ENCODE measurements around the gene PLPPR3. TPM values are rescaled to one million over a fixed set of nuclear protein-coding genes. Genes with fewer than 3 reads are reported as not detected.

PLPPR3 gene
- polyA plus RNA-seq, 4 donors = 0.49 to 0.57 TPM; not detected in 2

GRCh38 chr19:803686-804418 lies 17.9 kb downstream of the PLPPR3 start:
- peaks cover 8 to 43% (median 13%) of the 10 kb centered on the region in 3 donors for H3K4me1 ChIP-seq (ENCODE audit: control insufficient read depth in 3 of 3, insufficient read depth in 2 of 3, low read depth in 1 of 3, low read length in 2 of 3)

DNA sequence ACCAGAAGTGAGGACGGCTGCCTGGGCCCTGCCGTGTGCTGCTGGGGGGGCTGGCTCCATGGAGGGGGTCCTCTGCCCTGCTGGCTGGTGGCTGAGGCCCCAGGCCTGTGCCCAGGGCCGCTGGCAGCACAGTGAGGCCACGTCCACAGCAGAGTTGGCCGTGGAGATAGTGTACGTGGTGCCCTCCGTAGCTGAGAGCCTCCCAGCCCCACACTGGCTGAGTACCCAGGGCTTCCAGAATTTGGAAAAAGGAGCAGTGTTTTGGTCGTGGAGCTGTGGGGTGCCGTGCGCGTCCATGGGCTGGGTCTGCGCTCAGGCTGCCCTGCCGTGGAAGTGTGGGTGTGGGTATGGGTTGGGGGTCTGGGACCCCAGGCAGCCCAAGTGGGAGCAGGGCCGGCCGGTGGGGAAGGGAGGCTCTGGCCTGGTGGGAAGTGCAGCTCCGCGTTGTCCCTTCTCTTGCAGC lies 18.6 kb downstream of the PLPPR3 start:
- H3K9me3 ChIP-seq (ENCODE audit: control insufficient read depth in 2 of 2, insufficient read depth in 1 of 2, low read depth in 1 of 2, low read length in 1 of 2) = no peaks in the 10 kb centered on the region
- H3K4me3 ChIP-seq (ENCODE audit: low read depth in 1 of 3, low read length in 3 of 3) = no peak overlapping the region
- 80 to 83% (median 81%) methylated on average over 17 of the region's 17 CpGs for WGBS, 3 donors
- peaks cover 8 to 43% (median 13%) of the 10 kb centered on the region in 3 donors for H3K4me1 ChIP-seq (ENCODE audit: control insufficient read depth in 3 of 3, insufficient read depth in 2 of 3, low read depth in 1 of 3, low read length in 2 of 3)
- no peak overlapping the region for H3K27ac ChIP-seq (ENCODE audit: low read depth in 1 of 3, low read length in 2 of 3)
- peaks cover 28 to 97% (median 39%) of the 10 kb centered on the region in 3 donors for H3K36me3 ChIP-seq (ENCODE audit: control insufficient read depth in 3 of 3, insufficient read depth in 2 of 3, low read depth in 1 of 3, low read length in 3 of 3)
- FAIRE-seq = no peak
- no peaks in the 10 kb centered on the region for H3K27me3 ChIP-seq (ENCODE audit: control insufficient read depth in 3 of 3, insufficient read depth in 3 of 3, low read length in 3 of 3)
- DNase-seq = no peak

More at GRCh38 chr19:803686-804418, 17.9 kb downstream of the PLPPR3 start:
- no peak for FAIRE-seq
- WGBS, 3 donors = 82 to 83% (median 82%) methylated on average over 31 of the region's 31 CpGs
- Histone ChIP-seq H3K36me3 (ENCODE audit: control insufficient read depth in 3 of 3, insufficient read depth in 2 of 3, low read depth in 1 of 3, low read length in 3 of 3) (peaks cover 33 to 97% (median 46%) of the 10 kb centered on the region in 3 donors), H3K4me3 (ENCODE audit: low read depth in 1 of 3, low read length in 3 of 3) (no peak overlapping the region), H3K9me3 (ENCODE audit: control insufficient read depth in 2 of 2, insufficient read depth in 1 of 2, low read depth in 1 of 2, low read length in 1 of 2) (no peaks in the 10 kb centered on the region), H3K27ac (ENCODE audit: low read depth in 1 of 3, low read length in 2 of 3) (no peak overlapping the region), H3K27me3 (ENCODE audit: control insufficient read depth in 3 of 3, insufficient read depth in 3 of 3, low read length in 3 of 3) (no peaks in the 10 kb centered on the region)
- DNase-seq = peak in 1 of 2 donors; percentile 8

- H3K4me1 ChIP-seq (ENCODE audit: control insufficient read depth in 3 of 3, insufficient read depth in 2 of 3, low read depth in 1 of 3, low read length in 2 of 3) = peaks cover 8 to 43% (median 13%) of the 10 kb centered on the region in 3 donors
- no peaks in the 10 kb centered on the region for H3K9me3 ChIP-seq (ENCODE audit: control insufficient read depth in 2 of 2, insufficient read depth in 1 of 2, low read depth in 1 of 2, low read length in 1 of 2)
- peaks cover 23 to 93% (median 35%) of the 10 kb centered on the region in 3 donors for H3K36me3 ChIP-seq (ENCODE audit: control insufficient read depth in 3 of 3, insufficient read depth in 2 of 3, low read depth in 1 of 3, low read length in 3 of 3)
- peak in 1 of 2 donors; percentile 25 for DNase-seq
- no peak for FAIRE-seq
- WGBS, 3 donors = 55 to 65% (median 64%) methylated on average over 28 of the region's 28 CpGs
- no peaks in the 10 kb centered on the region for H3K27me3 ChIP-seq (ENCODE audit: control insufficient read depth in 3 of 3, insufficient read depth in 3 of 3, low read length in 3 of 3)
- H3K4me3 ChIP-seq (ENCODE audit: low read depth in 1 of 3, low read length in 3 of 3) = peak overlapping the region in 1 of 3 donors; percentile 65
- H3K27ac ChIP-seq (ENCODE audit: low read depth in 1 of 3, low read length in 2 of 3) = peak overlapping the region in 1 of 3 donors; percentile 77
These were observed 19.2 kb downstream of the PLPPR3 start for GRCh38 chr19:802498-803098.

- FAIRE-seq = no peak
- 27 to 33% (median 31%) methylated on average over 19 to 23 of the region's 23 CpGs for WGBS, 3 donors
- H3K36me3 ChIP-seq (ENCODE audit: control insufficient read depth in 3 of 3, insufficient read depth in 2 of 3, low read depth in 1 of 3, low read length in 3 of 3) = peaks cover 22 to 87% (median 34%) of the 10 kb centered on the region in 3 donors
These were observed 19.8 kb downstream of the PLPPR3 start for GRCh38 chr19:801861-802497.

GRCh38 chr19:801030-801860 lies 20.5 kb downstream of the PLPPR3 start:
- Histone ChIP-seq H3K9me3 (ENCODE audit: control insufficient read depth in 2 of 2, insufficient read depth in 1 of 2, low read depth in 1 of 2, low read length in 1 of 2) (no peaks in the 10 kb centered on the region), H3K4me3 (ENCODE audit: low read depth in 1 of 3, low read length in 3 of 3) (peak overlapping the region in 2 of 3 donors; percentile 37 to 65), H3K4me1 (ENCODE audit: control insufficient read depth in 3 of 3, insufficient read depth in 2 of 3, low read depth in 1 of 3, low read length in 2 of 3) (peaks cover 8 to 43% (median 13%) of the 10 kb centered on the region in 3 donors), H3K36me3 (ENCODE audit: control insufficient read depth in 3 of 3, insufficient read depth in 2 of 3, low read depth in 1 of 3, low read length in 3 of 3) (peaks cover 18 to 80% (median 29%) of the 10 kb centered on the region in 3 donors), H3K27me3 (ENCODE audit: control insufficient read depth in 3 of 3, insufficient read depth in 3 of 3, low read length in 3 of 3) (no peaks in the 10 kb centered on the region), H3K27ac (ENCODE audit: low read depth in 1 of 3, low read length in 2 of 3) (peak overlapping the region; percentile 47 to 98 (median 77))
- 21 to 31% (median 23%) methylated on average over 28 to 29 of the region's 29 CpGs for WGBS, 3 donors
- DNase-seq (peak; percentile 42 to 44), FAIRE-seq (no peak)

More at GRCh38 chr19:801861-802497, 19.8 kb downstream of the PLPPR3 start:
- H3K9me3 ChIP-seq (ENCODE audit: control insufficient read depth in 2 of 2, insufficient read depth in 1 of 2, low read depth in 1 of 2, low read length in 1 of 2) = no peaks in the 10 kb centered on the region
- peak in 1 of 2 donors; percentile 43 for DNase-seq
- no peaks in the 10 kb centered on the region for H3K27me3 ChIP-seq (ENCODE audit: control insufficient read depth in 3 of 3, insufficient read depth in 3 of 3, low read length in 3 of 3)
- peak overlapping the region in 2 of 3 donors; percentile 37 to 65 for H3K4me3 ChIP-seq (ENCODE audit: low read depth in 1 of 3, low read length in 3 of 3)
- H3K4me1 ChIP-seq (ENCODE audit: control insufficient read depth in 3 of 3, insufficient read depth in 2 of 3, low read depth in 1 of 3, low read length in 2 of 3) = peaks cover 8 to 43% (median 13%) of the 10 kb centered on the region in 3 donors
- H3K27ac ChIP-seq (ENCODE audit: low read depth in 1 of 3, low read length in 2 of 3) = peak overlapping the region in 2 of 3 donors; percentile 77 to 98

GRCh38 chr19:800360-801029 lies 21.3 kb downstream of the PLPPR3 start:
- peaks cover 12 to 75% (median 25%) of the 10 kb centered on the region in 3 donors for H3K36me3 ChIP-seq (ENCODE audit: control insufficient read depth in 3 of 3, insufficient read depth in 2 of 3, low read depth in 1 of 3, low read length in 3 of 3)
- FAIRE-seq = no peak
- H3K27ac ChIP-seq (ENCODE audit: low read depth in 1 of 3, low read length in 2 of 3) = peak overlapping the region; percentile 47 to 98 (median 77)
- H3K4me1 ChIP-seq (ENCODE audit: control insufficient read depth in 3 of 3, insufficient read depth in 2 of 3, low read depth in 1 of 3, low read length in 2 of 3) = peaks cover 8 to 43% (median 13%) of the 10 kb centered on the region in 3 donors
- no peaks in the 10 kb centered on the region for H3K9me3 ChIP-seq (ENCODE audit: control insufficient read depth in 2 of 2, insufficient read depth in 1 of 2, low read depth in 1 of 2, low read length in 1 of 2)
- DNase-seq = peak; percentile 70 to 76
- H3K27me3 ChIP-seq (ENCODE audit: control insufficient read depth in 3 of 3, insufficient read depth in 3 of 3, low read length in 3 of 3) = no peaks in the 10 kb centered on the region
- WGBS, 3 donors = 3 to 29% (median 10%) methylated on average over 17 of the region's 17 CpGs
- H3K4me3 ChIP-seq (ENCODE audit: low read depth in 1 of 3, low read length in 3 of 3) = peak overlapping the region in 2 of 3 donors; percentile 37 to 65

GRCh38 chr19:799076-799881 lies 22.5 kb downstream of the PLPPR3 start:
- DNase-seq = peak; percentile 33 to 63
- H3K36me3 ChIP-seq (ENCODE audit: control insufficient read depth in 3 of 3, insufficient read depth in 2 of 3, low read depth in 1 of 3, low read length in 3 of 3) = peaks cover 5 to 63% (median 15%) of the 10 kb centered on the region in 3 donors
- WGBS, 3 donors = 3 to 9% (median 5%) methylated on average over 28 of the region's 28 CpGs
- no peaks in the 10 kb centered on the region for H3K27me3 ChIP-seq (ENCODE audit: control insufficient read depth in 3 of 3, insufficient read depth in 3 of 3, low read length in 3 of 3)
- no peak for FAIRE-seq
- peaks cover 8 to 43% (median 13%) of the 10 kb centered on the region in 3 donors for H3K4me1 ChIP-seq (ENCODE audit: control insufficient read depth in 3 of 3, insufficient read depth in 2 of 3, low read depth in 1 of 3, low read length in 2 of 3)
- H3K9me3 ChIP-seq (ENCODE audit: control insufficient read depth in 2 of 2, insufficient read depth in 1 of 2, low read depth in 1 of 2, low read length in 1 of 2) = no peaks in the 10 kb centered on the region
- H3K4me3 ChIP-seq (ENCODE audit: low read depth in 1 of 3, low read length in 3 of 3) = peak overlapping the region; percentile 65 to 98 (median 92)
- peak overlapping the region; percentile 91 to 98 (median 95) for H3K27ac ChIP-seq (ENCODE audit: low read depth in 1 of 3, low read length in 2 of 3)

Data from small intestine (tissue), 7 donors.